ENCODE data around the gene ECI2.
"Not testable (repeated sequence)": the region's sequence is repeated elsewhere in the genome, so short reads cannot be mapped to it uniquely, and the experiment has no call there.

ECI2 gene

GRCh38 chr6:4101298-4101697 lies 34.1 kb downstream of the ECI2 start:
- in situ Hi-C loops (cut with MboI; ENCODE audit: low sequenced_read_pairs, unreplicated experiment): no loop called here
- TF ChIP-seq, protein P1, sequence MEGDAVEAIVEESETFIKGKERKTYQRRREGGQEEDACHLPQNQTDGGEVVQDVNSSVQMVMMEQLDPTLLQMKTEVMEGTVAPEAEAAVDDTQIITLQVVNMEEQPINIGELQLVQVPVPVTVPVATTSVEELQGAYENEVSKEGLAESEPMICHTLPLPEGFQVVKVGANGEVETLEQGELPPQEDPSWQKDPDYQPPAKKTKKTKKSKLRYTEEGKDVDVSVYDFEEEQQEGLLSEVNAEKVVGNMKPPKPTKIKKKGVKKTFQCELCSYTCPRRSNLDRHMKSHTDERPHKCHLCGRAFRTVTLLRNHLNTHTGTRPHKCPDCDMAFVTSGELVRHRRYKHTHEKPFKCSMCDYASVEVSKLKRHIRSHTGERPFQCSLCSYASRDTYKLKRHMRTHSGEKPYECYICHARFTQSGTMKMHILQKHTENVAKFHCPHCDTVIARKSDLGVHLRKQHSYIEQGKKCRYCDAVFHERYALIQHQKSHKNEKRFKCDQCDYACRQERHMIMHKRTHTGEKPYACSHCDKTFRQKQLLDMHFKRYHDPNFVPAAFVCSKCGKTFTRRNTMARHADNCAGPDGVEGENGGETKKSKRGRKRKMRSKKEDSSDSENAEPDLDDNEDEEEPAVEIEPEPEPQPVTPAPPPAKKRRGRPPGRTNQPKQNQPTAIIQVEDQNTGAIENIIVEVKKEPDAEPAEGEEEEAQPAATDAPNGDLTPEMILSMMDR (IDR thresholded peaks at IDR 0.05; ENCODE audit: borderline replicate concordance, control extremely low read depth, extremely low read depth, insufficient read depth, missing control alignments): no peak
- DNase-seq (ENCODE audit: low spot score): no peak

DNA sequence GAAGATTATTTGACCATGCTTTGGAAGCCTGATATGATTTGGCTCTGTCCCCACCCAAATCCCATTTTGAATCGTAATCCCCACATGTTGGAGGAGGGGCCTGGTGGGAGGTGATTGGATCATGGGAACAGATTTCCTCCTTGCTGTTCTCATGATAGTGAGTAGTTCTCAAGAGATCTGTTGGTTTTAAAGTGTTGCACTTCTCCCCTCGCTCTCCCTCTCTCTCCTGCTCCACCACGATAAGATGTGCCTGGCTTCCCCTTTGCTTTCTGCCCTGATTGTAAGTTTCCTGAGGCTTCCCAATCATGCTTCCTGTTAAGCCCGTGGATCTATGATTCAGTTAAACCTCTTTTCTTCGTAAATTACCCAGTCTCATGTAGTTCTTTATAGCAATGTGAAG lies 34.7 kb downstream of the ECI2 start:
- TF ChIP-seq, protein P1 (IDR thresholded peaks at IDR 0.05; ENCODE audit: borderline replicate concordance, control extremely low read depth, extremely low read depth, insufficient read depth, missing control alignments): no peak
- DNase-seq (ENCODE audit: low spot score): no peak
- in situ Hi-C loops (cut with MboI; ENCODE audit: low sequenced_read_pairs, unreplicated experiment): no loop called here

GRCh38 chr6:4093288-4093687 lies 42.1 kb downstream of the ECI2 start:
- in situ Hi-C loops (cut with MboI; ENCODE audit: low sequenced_read_pairs, unreplicated experiment): no loop called here
- no peak for DNase-seq (ENCODE audit: low spot score)

DNA sequence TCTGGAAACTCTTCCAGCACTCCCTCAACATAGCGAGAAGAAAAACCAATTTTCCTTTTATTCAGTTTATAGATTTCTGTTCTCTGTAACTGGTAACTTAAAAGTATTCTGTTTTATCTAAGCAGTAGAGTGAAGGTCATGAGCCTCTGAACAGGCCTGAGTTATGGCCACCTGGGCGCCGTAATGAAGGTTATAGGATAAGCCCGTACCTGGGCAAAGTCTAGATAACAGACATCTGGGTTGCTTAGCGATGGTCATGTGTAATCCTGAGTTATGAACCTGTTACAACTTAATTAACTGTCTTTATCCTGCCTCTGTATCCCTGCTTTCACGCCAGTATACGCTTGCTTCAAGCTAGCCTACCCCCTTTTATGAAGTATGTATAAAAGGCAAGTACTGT lies 43.4 kb downstream of the ECI2 start:
- TF ChIP-seq, protein P1 (IDR thresholded peaks at IDR 0.05; ENCODE audit: borderline replicate concordance, control extremely low read depth, extremely low read depth, insufficient read depth, missing control alignments): no peak
- in situ Hi-C loops (cut with MboI; ENCODE audit: low sequenced_read_pairs, unreplicated experiment): no loop called here
- no peak for DNase-seq (ENCODE audit: low spot score)

More at GRCh38 chr6:4093288-4093687, 42.1 kb downstream of the ECI2 start:
- TF ChIP-seq, protein P1 (IDR thresholded peaks at IDR 0.05; ENCODE audit: borderline replicate concordance, control extremely low read depth, extremely low read depth, insufficient read depth, missing control alignments): no peak

- in situ Hi-C loops (cut with MboI; ENCODE audit: low sequenced_read_pairs, unreplicated experiment); DNase-seq (ENCODE audit: low spot score): not testable (repeated sequence)
Observed at GRCh38 chr6:4090043-4090442, 45.3 kb downstream of the ECI2 start.

- DNase-seq (ENCODE audit: low spot score): no peak
- TF ChIP-seq, protein P1 (IDR thresholded peaks at IDR 0.05; ENCODE audit: borderline replicate concordance, control extremely low read depth, extremely low read depth, insufficient read depth, missing control alignments): no peak
- in situ Hi-C loops (cut with MboI; ENCODE audit: low sequenced_read_pairs, unreplicated experiment): no loop called here
Observed at GRCh38 chr6:4088704-4089103, 46.7 kb downstream of the ECI2 start.

- in situ Hi-C loops (cut with MboI; ENCODE audit: low sequenced_read_pairs, unreplicated experiment): no loop called here
- TF ChIP-seq, protein P1 (IDR thresholded peaks at IDR 0.05; ENCODE audit: borderline replicate concordance, control extremely low read depth, extremely low read depth, insufficient read depth, missing control alignments): no peak
Observed at GRCh38 chr6:4085332-4085700, 50.1 kb downstream of the ECI2 start.

More at GRCh38 chr6:4085332-4085700, 50.1 kb downstream of the ECI2 start:
- no peak for DNase-seq (ENCODE audit: low spot score)

Measured in GM13976 (cell line).